Kidney (tissue), 14 donors: ENCODE measurements around the gene IGSF9. TPM values are rescaled to one million over a fixed set of nuclear protein-coding genes. Genes with fewer than 3 reads are reported as not detected.

Experiments used
- DNase-seq, 5 donors: peaks; one replicate each; pipeline ENCODE4 v3.0.0-alpha.2; 2013 to 2020
- FAIRE-seq: peaks from 2 replicates; lab custom pipeline; 2012; peaks lifted over from hg19 to GRCh38; lab: Jason Lieb, UNC
- H3K27ac ChIP-seq, 2 donors: one replicate each; pipeline ENCODE4 v1.7.0; 2013; ENCODE audit warnings: low read depth in 2 of 2, low read length in 2 of 2, inconsistent platforms in 1 of 2
- H3K27me3 ChIP-seq: one replicate; pipeline ENCODE4 v1.7.1; 2013; ENCODE audit warnings: low read length, inconsistent platforms; ENCODE audit not compliant: control insufficient read depth, insufficient read depth
- H3K36me3 ChIP-seq, 3 donors: one replicate each; pipeline versions ENCODE4 v1.7.0 to v1.7.1; 2013; ENCODE audit warnings: low read length in 3 of 3, control low read depth in 1 of 3, inconsistent platforms in 1 of 3; ENCODE audit not compliant: insufficient read depth in 3 of 3, control insufficient read depth in 2 of 3
- H3K4me1 ChIP-seq, 3 donors: one replicate each; pipeline versions ENCODE4 v1.7.0 to v1.7.1; 2013; ENCODE audit warnings: low read length in 3 of 3, inconsistent platforms in 1 of 3, low read depth in 1 of 3; ENCODE audit not compliant: control insufficient read depth in 2 of 3, insufficient read depth in 2 of 3
- H3K4me3 ChIP-seq, 3 donors: one replicate each; pipeline versions ENCODE4 v1.7.0 to v1.8.1; 2013; ENCODE audit warnings: low read length in 3 of 3, control low read depth in 1 of 3, inconsistent platforms in 1 of 3
- H3K9ac ChIP-seq, 3 donors: one replicate each; pipeline versions ENCODE4 v1.7.0 to v1.7.1; 2013; ENCODE audit warnings: low read length in 3 of 3, control low read depth in 1 of 3, inconsistent platforms in 1 of 3
- H3K9me3 ChIP-seq, 3 donors: one replicate each; pipeline versions ENCODE4 v1.7.0 to v1.7.1; 2013; ENCODE audit warnings: low read length in 3 of 3, control low read depth in 1 of 3, inconsistent platforms in 1 of 3; ENCODE audit not compliant: control insufficient read depth in 2 of 3, insufficient read depth in 1 of 3
- CTCF ChIP-seq: IDR thresholded peaks from 3 replicates; pipeline ENCODE4 v1.5.1; 2012; ENCODE audit warnings: mild to moderate bottlenecking, moderate library complexity, borderline replicate concordance; ENCODE audit not compliant: insufficient read depth; ENCODE audit errors: extremely low read depth
- intact Hi-C: fragments of 100-400 bp; cut with DNase I; formaldehyde crosslinking; loops from one replicate; pipeline ENCODE4 v1.11.1; 2022
- polyA plus RNA-seq: library from polyadenylated mRNA; stranded (reverse); fragments of 350-450 nt; fragmentation: Illumina TruSeq; extraction: RNeasy Lipid Tissue Mini Kit (QIAGEN cat#74804); gene quantifications from one replicate; pipeline ENCODE4 v1.2.3, GENCODE V29; 2014; ENCODE audit warnings: low read depth, low replicate concordance; ENCODE audit not compliant: insufficient read depth
- total RNA-seq: library from RNA; stranded (reverse); fragmentation: NEBNext Ultra II Directional; extraction: Animal tissue kit (Norgen Biotek cat#: 25700); gene quantifications from one replicate; pipeline ENCODE4 v1.2.1, GENCODE V29; 2021
- donor health status: control.
- donor health status: control.
- donor health status: control.
- donor health status: control.
- donor health status: control.
- donor health status: DM: yes; HTN: yes; CAD: no.
- donor health status: Normal renal cell carcinoma (clear cell type).

IGSF9 gene
- total and polyA plus RNA-seq, 2 donors from 2014 or later: 0.88 to 1.3 TPM

GRCh38 chr1:159988006-159988405 is 42.6 kb upstream of the IGSF9 start:
- Histone ChIP-seq H3K27me3 (no peaks in the 10 kb centered on the region), H3K9ac (no peak overlapping the region), H3K9me3 (no peaks in the 10 kb centered on the region), H3K27ac (no peak overlapping the region), H3K36me3 (no peaks in the 10 kb centered on the region), H3K4me3 (no peak overlapping the region), H3K4me1 (no peaks in the 10 kb centered on the region)
- FAIRE-seq (no peak), DNase-seq (no peak)
- intact Hi-C loops: no loop called here
- no peak for TF ChIP-seq CTCF

- DNase-seq (no peak), FAIRE-seq (no peak)
- TF ChIP-seq CTCF: no peak
- no peaks in the 10 kb centered on the region for H3K27me3 ChIP-seq
- H3K36me3 ChIP-seq: no peaks in the 10 kb centered on the region
- no peak overlapping the region for H3K9ac ChIP-seq
- H3K4me1 ChIP-seq: no peaks in the 10 kb centered on the region
- intact Hi-C loops: no loop called here
- no peaks in the 10 kb centered on the region for H3K9me3 ChIP-seq
- no peak overlapping the region for H3K27ac ChIP-seq
- H3K4me3 ChIP-seq: no peak overlapping the region
Measured at GRCh38 chr1:159987186-159987585, 41.8 kb upstream of the IGSF9 start.

GRCh38 chr1:159986531-159986930 is 41.1 kb upstream of the IGSF9 start:
- H3K4me3 ChIP-seq: no peak overlapping the region
- intact Hi-C loops: no loop called here
- H3K9ac ChIP-seq: no peak overlapping the region
- H3K36me3 ChIP-seq: no peaks in the 10 kb centered on the region
- no peak overlapping the region for H3K27ac ChIP-seq
- DNase-seq: no peak
- TF ChIP-seq CTCF: no peak
- no peaks in the 10 kb centered on the region for H3K27me3 ChIP-seq
- H3K9me3 ChIP-seq: no peaks in the 10 kb centered on the region
- FAIRE-seq: no peak
- H3K4me1 ChIP-seq: no peaks in the 10 kb centered on the region

GRCh38 chr1:159986093-159986492 is 40.7 kb upstream of the IGSF9 start:
- H3K27me3 ChIP-seq: no peaks in the 10 kb centered on the region
- H3K4me3 ChIP-seq: no peak overlapping the region
- H3K9ac ChIP-seq: no peak overlapping the region
- H3K4me1 ChIP-seq: no peaks in the 10 kb centered on the region
- DNase-seq: no peak
- no peak for FAIRE-seq
- intact Hi-C loops: no loop called here
- no peaks in the 10 kb centered on the region for H3K9me3 ChIP-seq
- H3K27ac ChIP-seq: no peak overlapping the region
- H3K36me3 ChIP-seq: no peaks in the 10 kb centered on the region
- no peak for TF ChIP-seq CTCF
